GM12878 (cell line): ENCODE measurements around the gene LRFN2. TPM values are rescaled to one million over a fixed set of nuclear protein-coding genes. Genes with fewer than 3 reads are reported as not detected.

Experiments used
- ATAC-seq: fragments of 200-7000 bp; cut with Tn5 transposase; 3 replicates; pipeline ENCODE4 v1.9.1; 2020; ENCODE audit warnings: mild to moderate bottlenecking, moderate library complexity
- BruUV-seq: library from RNA; stranded (reverse); fragments of 400-500 nt; replicated peaks from 2 replicates; lab custom pipeline; 2021; lab: Mats Ljungman, UMichigan
- CTCF ChIA-PET: fragments of 300-600 bp; sonication (Branson Sonifier 250); formaldehyde crosslinking; extraction: SDS; loops from one replicate; lab custom pipeline; 2021; ENCODE audit warnings: inconsistent platforms; lab: Yijun Ruan, JAX
- POLR2A ChIA-PET: fragments of 350-600 bp; formaldehyde crosslinking; extraction: SDS; loops from one replicate; lab custom pipeline; 2021; ENCODE audit warnings: inconsistent platforms; lab: Charles Lee
- RAD21 ChIA-PET: fragments of 300-600 bp; sonication (Branson Sonifier 250); formaldehyde crosslinking; loops from one replicate; lab custom pipeline; 2023; ENCODE audit warnings: antibody characterized with exemption; ENCODE audit not compliant: unreplicated experiment; lab: Charles Lee
- SMC1A ChIA-PET: fragments of 300-600 bp; sonication (Branson Sonifier 250); formaldehyde crosslinking; loops from one replicate; lab custom pipeline; 2023; ENCODE audit not compliant: unreplicated experiment, uncharacterized antibody; lab: Charles Lee
- DNase-seq: peaks from one replicate; pipeline ENCODE4 v3.0.0-alpha.2; 2011; ENCODE audit warnings: low read depth, low spot score
- FAIRE-seq: peaks from 3 replicates; lab custom pipeline; 2011; peaks lifted over from hg19 to GRCh38; lab: Jason Lieb, UNC
- H2AFZ ChIP-seq: 2 replicates; pipeline ENCODE4 v1.6.0; 2011; ENCODE audit warnings: low read depth, low read length, control low read depth; ENCODE audit not compliant: control insufficient read depth
- H3K27ac ChIP-seq: 2 replicates; pipeline ENCODE4 v1.5.1; 2011; ENCODE audit warnings: control low read depth; ENCODE audit not compliant: control insufficient read depth, insufficient read depth
- H3K27me3 ChIP-seq, 2 experiments: replicated peaks in 1 of 2; 2 replicates each; pipeline versions ENCODE4 v1.6.0 to v1.6.1; 2011; ENCODE audit warnings: low read length in 1 of 2; ENCODE audit not compliant: control insufficient read depth in 2 of 2, insufficient read depth in 2 of 2
- H3K36me3 ChIP-seq, 2 experiments: 2 replicates each; pipeline ENCODE4 v1.5.1; 2011; ENCODE audit warnings: low read length in 1 of 2; ENCODE audit not compliant: control insufficient read depth in 2 of 2, insufficient read depth in 2 of 2
- H3K4me1 ChIP-seq: 2 replicates; pipeline ENCODE4 v1.6.1; 2011; ENCODE audit warnings: mild to moderate bottlenecking, low read length, moderate library complexity, mixed read lengths; ENCODE audit not compliant: control insufficient read depth, insufficient read depth
- H3K4me2 ChIP-seq: 2 replicates; pipeline ENCODE4 v1.6.0; 2011; ENCODE audit warnings: control low read depth; ENCODE audit not compliant: control insufficient read depth, insufficient read depth
- H3K4me3 ChIP-seq: fragments of 200-600 bp; sonication (generic); 2 replicates; pipeline ENCODE4 v1.5.1; 2016
- H3K79me2 ChIP-seq: 2 replicates; pipeline ENCODE4 v1.6.0; 2011; ENCODE audit warnings: low read length; ENCODE audit not compliant: control insufficient read depth, insufficient read depth
- H3K9ac ChIP-seq: 2 replicates; pipeline ENCODE4 v1.8.0; 2011; ENCODE audit warnings: low read length, control low read depth, mixed read lengths; ENCODE audit not compliant: control insufficient read depth, insufficient read depth
- H3K9me3 ChIP-seq: replicated peaks from 3 replicates; pipeline ENCODE4 v1.5.1; 2011; ENCODE audit warnings: mild to moderate bottlenecking, low read length; ENCODE audit not compliant: control insufficient read depth, insufficient read depth
- H4K20me1 ChIP-seq: 2 replicates; pipeline ENCODE4 v1.6.0; 2011; ENCODE audit not compliant: control insufficient read depth, insufficient read depth
- BHLHE40 ChIP-seq, 2 experiments: fragments of 450-650 bp in 1 of 2; IDR thresholded peaks; 2 replicates each; pipeline ENCODE4 v1.6.1; 2011 to 2017; ENCODE audit warnings: low read depth in 2 of 2, borderline replicate concordance in 1 of 2, improper control_type of control experiment in 1 of 2, low read length in 1 of 2, mild to moderate bottlenecking in 1 of 2
- BRCA1 ChIP-seq: IDR thresholded peaks from 2 replicates; pipeline ENCODE4 v1.6.1; 2011; ENCODE audit warnings: low read depth, low read length, improper control_type of control experiment
- CREM ChIP-seq: IDR thresholded peaks from 2 replicates; pipeline ENCODE4 v1.6.1; 2014; ENCODE audit warnings: antibody characterized with exemption, low read depth
- DPF2 ChIP-seq: fragments of 450-650 bp; IDR thresholded peaks from 2 replicates; pipeline ENCODE4 v1.6.1; 2017; ENCODE audit warnings: mild to moderate bottlenecking
- MYB ChIP-seq: fragments of 150-350 bp; IDR thresholded peaks from 2 replicates; pipeline ENCODE4 v1.6.1; 2014; ENCODE audit warnings: mild to moderate bottlenecking, low read depth, low read length, borderline replicate concordance
- PAX5 ChIP-seq: IDR thresholded peaks from 2 replicates; pipeline ENCODE4 v1.6.1; 2011; ENCODE audit warnings: low read depth, low read length, borderline replicate concordance
- ZNF217 ChIP-seq: fragments of 450-650 bp; IDR thresholded peaks from 2 replicates; pipeline ENCODE4 v1.6.1; 2017; ENCODE audit warnings: antibody characterized with exemption, mild to moderate bottlenecking
- WGBS: methylation state at CpG from one replicate; pipeline ENCODE4 v1.1.6; 2016; ENCODE audit warnings: low lambda C conversion rate; ENCODE audit not compliant: insufficient replicate concordance, insufficient coverage; ENCODE audit errors: missing lambda C conversion rate; 5-methylcytosine and 5-hydroxymethylcytosine counted together
- in situ Hi-C: fragments of 300-500 bp; cut with MboI; formaldehyde crosslinking; loops from 9 replicates; pipeline ENCODE4 v1.14.3; 2018; ENCODE audit warnings: mixed read lengths
- intact Hi-C: fragments of 100-400 bp; cut with micrococcal nuclease; formaldehyde crosslinking; loops from one replicate; pipeline ENCODE4 v1.14.2; 2022; ENCODE audit not compliant: unreplicated experiment
- polyA plus RNA-seq, 11 experiments: library from polyadenylated mRNA; depleted of rRNA in 4 of 11; unstranded in 6 of 11; stranded (reverse) in 5 of 11; fragments of >200 nt; fragmentation: Nextera tagmentation in 4 of 11; fragmentation: Illumina TruSeq in 1 of 11; extraction: Ambion mirVana in 4 of 11; extraction: Trizol in 1 of 11; gene quantifications; 1 replicate in 1 of 11; 2 replicates in 10 of 11; pipeline versions ENCODE4 v1.2.1 to v1.2.3, GENCODE V29; 2011 to 2016; ENCODE audit warnings: inconsistent platforms in 2 of 11, missing spikeins in 2 of 11, low read depth in 1 of 11
- total RNA-seq, 4 experiments: library from RNA; depleted of rRNA in 3 of 4; stranded (reverse); fragments of >200 nt in 3 of 4; fragmentation: Illumina TruSeq in 1 of 4; extraction: Trizol in 1 of 4; gene quantifications; 2 replicates each; pipeline versions ENCODE4 v1.2.1 to v1.2.3, GENCODE V29; 2013 to 2021
- TF ChIP-seq, protein P1 (sequence below), 3 experiments: IDR thresholded peaks in 2 of 3; conservative IDR thresholded peaks in 1 of 3; 2 replicates each; pipeline ENCODE4 v1.5.1; 2011; ENCODE audit warnings: low read depth in 3 of 3, low read length in 3 of 3, mild to moderate bottlenecking in 3 of 3, control low read depth in 2 of 3, moderate library complexity in 2 of 3, inconsistent platforms in 1 of 3, mixed read lengths in 1 of 3; ENCODE audit not compliant: control insufficient read depth in 2 of 3, insufficient read depth in 1 of 3; ENCODE audit errors: extremely low read depth in 1 of 3
- TF ChIP-seq, protein P2 (sequence below): fragments of 450-650 bp; IDR thresholded peaks from 2 replicates; pipeline ENCODE4 v1.6.1; 2017; ENCODE audit warnings: mild to moderate bottlenecking, moderate library complexity

LRFN2 gene
- total and polyA plus RNA-seq, 10 of the 15 experiments (the other 5 are each of a cell fraction or from before 2014, with no cell fraction given): not detected

DNA sequence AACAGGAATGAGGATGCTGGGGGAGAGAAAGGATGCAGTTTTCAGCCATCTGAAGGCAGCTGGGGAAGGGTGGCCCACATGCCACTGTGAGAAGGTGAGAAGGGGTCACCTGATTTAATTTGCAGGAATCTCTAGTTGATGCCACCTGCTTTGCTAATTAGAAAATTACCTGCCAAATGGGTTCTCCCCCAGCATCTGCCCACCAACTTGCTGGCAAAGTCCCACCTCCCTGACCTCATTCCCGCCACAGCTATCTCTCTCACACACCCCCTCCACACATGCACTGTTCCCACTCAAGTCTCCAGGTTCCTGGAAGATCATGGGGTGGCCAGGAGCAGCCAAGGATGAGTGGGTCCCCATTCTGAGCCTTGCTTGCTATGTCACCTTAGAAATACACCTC, 70.7 kb downstream of the LRFN2 start:
- Histone ChIP-seq H3K79me2 (no peaks in the 10 kb centered on the region), H3K9me3 (no peaks in the 10 kb centered on the region), H2AFZ (no peak overlapping the region), H3K4me3 (no peak overlapping the region), H3K27me3 (no peaks in the 10 kb centered on the region; a peak in 1 of 4 replicates), H3K9ac (no peak overlapping the region), H3K4me1 (no peaks in the 10 kb centered on the region), H4K20me1 (no peaks in the 10 kb centered on the region), H3K27ac (no peak overlapping the region), H3K36me3 (no peaks in the 10 kb centered on the region), H3K4me2 (no peak overlapping the region)
- 0% methylated on average over 1 of the region's 1 CpG for WGBS
- ATAC-seq (no peak), FAIRE-seq (no peak), DNase-seq (no peak)
- intact Hi-C loops (no loop called here), in situ Hi-C loops (no loop called here)
- RAD21 ChIA-PET: no interaction called here
- CTCF ChIA-PET: no interaction called here
- no peak for TF ChIP-seq CREM
- no TSS peak for BruUV-seq
- POLR2A ChIA-PET: no interaction called here
- SMC1A ChIA-PET: no interaction called here

DNA sequence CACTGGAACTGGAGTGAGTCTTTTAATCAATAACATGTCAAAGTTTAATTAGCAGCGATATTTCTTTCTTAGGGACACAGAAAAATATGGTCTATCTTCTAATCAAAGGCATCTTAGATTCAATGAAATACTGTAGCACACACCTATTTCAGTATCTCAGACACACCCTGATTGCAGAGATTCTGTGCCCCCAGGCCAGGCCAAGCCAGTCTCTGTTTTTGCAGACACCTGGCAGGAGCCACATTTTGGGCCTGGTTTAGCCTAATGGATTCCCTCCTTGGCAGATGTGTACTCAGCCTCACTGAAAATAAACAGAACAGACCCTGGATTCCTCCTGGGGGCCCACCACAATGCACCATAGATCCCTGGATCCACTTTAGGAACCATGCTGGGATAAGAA, 74.8 kb downstream of the LRFN2 start:
- ChIA-PET SMC1A (no interaction called here), RAD21 (interaction anchor here (0.5 kb wide), 1 partner anchor 1588 kb away, joined by 3 read pairs; no protein-coding TSS in a partner anchor), CTCF (interaction anchor here (0.6 kb wide), 1 partner anchor 207 kb away, joined by 4 read pairs; no protein-coding TSS in a partner anchor), POLR2A (no interaction called here)
- H3K27me3 ChIP-seq: no peaks in the 10 kb centered on the region; a peak in 1 of 4 replicates
- 14% methylated on average over 1 of the region's 1 CpG for WGBS
- no TSS peak for BruUV-seq
- intact Hi-C loops (no loop called here), in situ Hi-C loops (no loop called here)
- no peaks in the 10 kb centered on the region for H4K20me1 ChIP-seq
- H3K9ac ChIP-seq: no peak overlapping the region
- no peaks in the 10 kb centered on the region for H3K4me1 ChIP-seq
- H2AFZ ChIP-seq: no peak overlapping the region
- DNase-seq (no peak), ATAC-seq (no peak), FAIRE-seq (no peak)
- no peak overlapping the region for H3K27ac ChIP-seq
- no peak overlapping the region for H3K4me3 ChIP-seq
- no peaks in the 10 kb centered on the region for H3K36me3 ChIP-seq
- H3K4me2 ChIP-seq: no peak overlapping the region
- H3K79me2 ChIP-seq: no peaks in the 10 kb centered on the region
- H3K9me3 ChIP-seq: no peaks in the 10 kb centered on the region
- no peak for TF ChIP-seq DPF2
- TF ChIP-seq, protein P1, sequence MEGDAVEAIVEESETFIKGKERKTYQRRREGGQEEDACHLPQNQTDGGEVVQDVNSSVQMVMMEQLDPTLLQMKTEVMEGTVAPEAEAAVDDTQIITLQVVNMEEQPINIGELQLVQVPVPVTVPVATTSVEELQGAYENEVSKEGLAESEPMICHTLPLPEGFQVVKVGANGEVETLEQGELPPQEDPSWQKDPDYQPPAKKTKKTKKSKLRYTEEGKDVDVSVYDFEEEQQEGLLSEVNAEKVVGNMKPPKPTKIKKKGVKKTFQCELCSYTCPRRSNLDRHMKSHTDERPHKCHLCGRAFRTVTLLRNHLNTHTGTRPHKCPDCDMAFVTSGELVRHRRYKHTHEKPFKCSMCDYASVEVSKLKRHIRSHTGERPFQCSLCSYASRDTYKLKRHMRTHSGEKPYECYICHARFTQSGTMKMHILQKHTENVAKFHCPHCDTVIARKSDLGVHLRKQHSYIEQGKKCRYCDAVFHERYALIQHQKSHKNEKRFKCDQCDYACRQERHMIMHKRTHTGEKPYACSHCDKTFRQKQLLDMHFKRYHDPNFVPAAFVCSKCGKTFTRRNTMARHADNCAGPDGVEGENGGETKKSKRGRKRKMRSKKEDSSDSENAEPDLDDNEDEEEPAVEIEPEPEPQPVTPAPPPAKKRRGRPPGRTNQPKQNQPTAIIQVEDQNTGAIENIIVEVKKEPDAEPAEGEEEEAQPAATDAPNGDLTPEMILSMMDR (IDR thresholded peaks at IDR 0.05 in 2 of 3, conservative IDR thresholded peaks at IDR 0.05 in 1 of 3; ENCODE audit: control insufficient read depth in 2 of 3, extremely low read depth in 1 of 3, insufficient read depth in 1 of 3, low read depth in 3 of 3, low read length in 3 of 3): no peak
- TF ChIP-seq BRCA1: no peak
- no peak for TF ChIP-seq MYB
- no peak for TF ChIP-seq PAX5
- TF ChIP-seq BHLHE40 (IDR thresholded peaks at IDR 0.05; ENCODE audit: borderline replicate concordance in 1 of 2, low read depth in 2 of 2, low read length in 1 of 2): no peak
- no peak for TF ChIP-seq ZNF217
- TF ChIP-seq, protein P2, sequence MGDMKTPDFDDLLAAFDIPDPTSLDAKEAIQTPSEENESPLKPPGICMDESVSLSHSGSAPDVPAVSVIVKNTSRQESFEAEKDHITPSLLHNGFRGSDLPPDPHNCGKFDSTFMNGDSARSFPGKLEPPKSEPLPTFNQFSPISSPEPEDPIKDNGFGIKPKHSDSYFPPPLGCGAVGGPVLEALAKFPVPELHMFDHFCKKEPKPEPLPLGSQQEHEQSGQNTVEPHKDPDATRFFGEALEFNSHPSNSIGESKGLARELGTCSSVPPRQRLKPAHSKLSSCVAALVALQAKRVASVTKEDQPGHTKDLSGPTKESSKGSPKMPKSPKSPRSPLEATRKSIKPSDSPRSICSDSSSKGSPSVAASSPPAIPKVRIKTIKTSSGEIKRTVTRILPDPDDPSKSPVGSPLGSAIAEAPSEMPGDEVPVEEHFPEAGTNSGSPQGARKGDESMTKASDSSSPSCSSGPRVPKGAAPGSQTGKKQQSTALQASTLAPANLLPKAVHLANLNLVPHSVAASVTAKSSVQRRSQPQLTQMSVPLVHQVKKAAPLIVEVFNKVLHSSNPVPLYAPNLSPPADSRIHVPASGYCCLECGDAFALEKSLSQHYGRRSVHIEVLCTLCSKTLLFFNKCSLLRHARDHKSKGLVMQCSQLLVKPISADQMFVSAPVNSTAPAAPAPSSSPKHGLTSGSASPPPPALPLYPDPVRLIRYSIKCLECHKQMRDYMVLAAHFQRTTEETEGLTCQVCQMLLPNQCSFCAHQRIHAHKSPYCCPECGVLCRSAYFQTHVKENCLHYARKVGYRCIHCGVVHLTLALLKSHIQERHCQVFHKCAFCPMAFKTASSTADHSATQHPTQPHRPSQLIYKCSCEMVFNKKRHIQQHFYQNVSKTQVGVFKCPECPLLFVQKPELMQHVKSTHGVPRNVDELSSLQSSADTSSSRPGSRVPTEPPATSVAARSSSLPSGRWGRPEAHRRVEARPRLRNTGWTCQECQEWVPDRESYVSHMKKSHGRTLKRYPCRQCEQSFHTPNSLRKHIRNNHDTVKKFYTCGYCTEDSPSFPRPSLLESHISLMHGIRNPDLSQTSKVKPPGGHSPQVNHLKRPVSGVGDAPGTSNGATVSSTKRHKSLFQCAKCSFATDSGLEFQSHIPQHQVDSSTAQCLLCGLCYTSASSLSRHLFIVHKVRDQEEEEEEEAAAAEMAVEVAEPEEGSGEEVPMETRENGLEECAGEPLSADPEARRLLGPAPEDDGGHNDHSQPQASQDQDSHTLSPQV: no peak
